Pancreas (tissue), 10 donors: ENCODE data around the gene AGBL1. TPM values are rescaled to one million over a fixed set of nuclear protein-coding genes. Genes with fewer than 3 reads are reported as not detected.

Experiments
- ATAC-seq, 4 donors: fragments of 200-7000 bp; cut with Tn5 transposase; one replicate each; pipeline versions ENCODE4 v1.8.0 to v1.9.1; 2020; ENCODE audit warnings: mild to moderate bottlenecking in 4 of 4, moderate library complexity in 4 of 4
- DNase-seq, 6 donors: peaks; one replicate each; pipeline ENCODE4 v3.0.0-alpha.2; 2020
- FAIRE-seq: peaks from 2 replicates; lab custom pipeline; 2012; peaks lifted over from hg19 to GRCh38; lab: Jason Lieb, UNC
- H3K27ac ChIP-seq, 4 donors: fragments of 200-600 bp; sonication (generic); 1 replicate in 3 of 4; 2 replicates in 1 of 4; pipeline versions ENCODE4 v1.5.0 to v1.8.0; 2020
- H3K27me3 ChIP-seq, 4 donors: fragments of 200-600 bp; one replicate each; pipeline ENCODE4 v1.8.0; 2021
- H3K36me3 ChIP-seq, 3 donors: fragments of 200-600 bp; sonication (generic) in 1 of 3; one replicate each; pipeline versions ENCODE4 v1.5.0 to v1.8.0; 2020 to 2021
- H3K4me1 ChIP-seq, 3 donors: fragments of 200-600 bp; one replicate each; pipeline ENCODE4 v1.8.0; 2021
- H3K4me3 ChIP-seq, 4 donors: fragments of 200-600 bp; sonication (generic) in 2 of 4; one replicate each; pipeline versions ENCODE4 v1.5.0 to v1.8.0; 2020 to 2021
- H3K9me3 ChIP-seq, 4 donors: fragments of 200-600 bp; one replicate each; pipeline ENCODE4 v1.8.0; 2021
- WGBS, 2 donors: extraction: QIAGEN DNeasy Blood & Tissue Kit; methylation state at CpG; one replicate each; pipeline ENCODE4 v1.1.7; 2013; 5-methylcytosine and 5-hydroxymethylcytosine counted together
- intact Hi-C, 3 donors: fragments of 100-400 bp; cut with DNase I; formaldehyde crosslinking; loops; one replicate each; pipeline versions ENCODE4 v1.11.1 to v1.14.2; 2022
- polyA plus RNA-seq, 2 donors: library from polyadenylated mRNA; stranded (reverse); fragments of 200-250 nt; gene quantifications; one replicate each; pipeline ENCODE4 v1.2.3, GENCODE V29; 2013
- total RNA-seq, 6 donors: library from RNA; stranded (reverse); fragmentation: NEBNext Ultra II Directional in 4 of 6; extraction: Animal tissue kit (Norgen Biotek cat#: 25700) in 4 of 6; gene quantifications; one replicate each; pipeline versions ENCODE4 v1.2.1 to v1.2.4, GENCODE V29; 2021 to 2023
- TF ChIP-seq, protein P1 (sequence below), 4 donors: fragments of 200-600 bp; sonication (generic) in 3 of 4; IDR thresholded peaks; one replicate each; pipeline versions ENCODE4 v1.5.0 to v1.8.0; 2021; ENCODE audit warnings: antibody characterized with exemption in 4 of 4
- donor health status: healthy with polysubstance abuse.
- donor health status: DM: no; HTN: no; CAD: no; lungs with moderate emphysema.
- donor health status: DM: no; HTN: no; CAD: no.
- donor health status: control.
- donor health status: control.
- donor health status: Bipolar disorder and iron deficiency.
- donor health status: DM: yes; HTN: yes; CAD: no.
- donor health status: DM: no; HTN: no; CAD: no.
- donor health status: DM: no; HTN: no; CAD: no.
- donor health status: DM: yes; HTN: yes; CAD: no.

Gene AGBL1
- total and polyA plus RNA-seq, 8 donors: under 0.01 to 0.06 (median 0.05) TPM; not detected in 5

- no peaks in the 10 kb centered on the region for H3K4me1 ChIP-seq
- intact Hi-C loops: no loop called here
- H3K36me3 ChIP-seq: no peaks in the 10 kb centered on the region
- peaks cover 0 to 4% (median 0%) of the 10 kb centered on the region in 4 donors for H3K27me3 ChIP-seq
- TF ChIP-seq, protein P1, sequence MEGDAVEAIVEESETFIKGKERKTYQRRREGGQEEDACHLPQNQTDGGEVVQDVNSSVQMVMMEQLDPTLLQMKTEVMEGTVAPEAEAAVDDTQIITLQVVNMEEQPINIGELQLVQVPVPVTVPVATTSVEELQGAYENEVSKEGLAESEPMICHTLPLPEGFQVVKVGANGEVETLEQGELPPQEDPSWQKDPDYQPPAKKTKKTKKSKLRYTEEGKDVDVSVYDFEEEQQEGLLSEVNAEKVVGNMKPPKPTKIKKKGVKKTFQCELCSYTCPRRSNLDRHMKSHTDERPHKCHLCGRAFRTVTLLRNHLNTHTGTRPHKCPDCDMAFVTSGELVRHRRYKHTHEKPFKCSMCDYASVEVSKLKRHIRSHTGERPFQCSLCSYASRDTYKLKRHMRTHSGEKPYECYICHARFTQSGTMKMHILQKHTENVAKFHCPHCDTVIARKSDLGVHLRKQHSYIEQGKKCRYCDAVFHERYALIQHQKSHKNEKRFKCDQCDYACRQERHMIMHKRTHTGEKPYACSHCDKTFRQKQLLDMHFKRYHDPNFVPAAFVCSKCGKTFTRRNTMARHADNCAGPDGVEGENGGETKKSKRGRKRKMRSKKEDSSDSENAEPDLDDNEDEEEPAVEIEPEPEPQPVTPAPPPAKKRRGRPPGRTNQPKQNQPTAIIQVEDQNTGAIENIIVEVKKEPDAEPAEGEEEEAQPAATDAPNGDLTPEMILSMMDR (IDR thresholded peaks at IDR 0.05): no peak
- H3K4me3 ChIP-seq: no peak overlapping the region
- no peaks in the 10 kb centered on the region for H3K9me3 ChIP-seq
- FAIRE-seq (no peak), DNase-seq (no peak), ATAC-seq (no peak)
- 3 to 7% methylated on average over 1 of the region's 1 CpG for WGBS, 2 donors
- H3K27ac ChIP-seq: no peak overlapping the region
Measured at GRCh38 chr15:86502301-86502700, 422.6 kb downstream of the AGBL1 start.

- peaks cover 0 to 4% (median 0%) of the 10 kb centered on the region in 4 donors for H3K27me3 ChIP-seq
- ATAC-seq (no peak), DNase-seq (no peak), FAIRE-seq (no peak)
- TF ChIP-seq, protein P1 (IDR thresholded peaks at IDR 0.05): no peak
- H3K9me3 ChIP-seq: no peaks in the 10 kb centered on the region
- H3K4me1 ChIP-seq: no peaks in the 10 kb centered on the region
- no peak overlapping the region for H3K27ac ChIP-seq
- no peaks in the 10 kb centered on the region for H3K36me3 ChIP-seq
- WGBS, 2 donors: 73 to 85% methylated on average over 2 of the region's 2 CpGs
- intact Hi-C loops: no loop called here
- no peak overlapping the region for H3K4me3 ChIP-seq
Measured at GRCh38 chr15:86505951-86506350, 426.3 kb downstream of the AGBL1 start.

GRCh38 chr15:86506401-86506800 lies 426.7 kb downstream of the AGBL1 start:
- H3K27me3 ChIP-seq: peaks cover 0 to 4% (median 0%) of the 10 kb centered on the region in 4 donors
- H3K9me3 ChIP-seq: no peaks in the 10 kb centered on the region
- no peak for FAIRE-seq
- H3K36me3 ChIP-seq: no peaks in the 10 kb centered on the region
- no peak for DNase-seq
- WGBS, 2 donors: 46 to 48% methylated on average over 2 of the region's 2 CpGs
- H3K4me1 ChIP-seq: no peaks in the 10 kb centered on the region
- intact Hi-C loops: no loop called here
- no peak for ATAC-seq
- H3K27ac ChIP-seq: no peak overlapping the region
- H3K4me3 ChIP-seq: no peak overlapping the region
- TF ChIP-seq, protein P1 (IDR thresholded peaks at IDR 0.05): no peak

DNA sequence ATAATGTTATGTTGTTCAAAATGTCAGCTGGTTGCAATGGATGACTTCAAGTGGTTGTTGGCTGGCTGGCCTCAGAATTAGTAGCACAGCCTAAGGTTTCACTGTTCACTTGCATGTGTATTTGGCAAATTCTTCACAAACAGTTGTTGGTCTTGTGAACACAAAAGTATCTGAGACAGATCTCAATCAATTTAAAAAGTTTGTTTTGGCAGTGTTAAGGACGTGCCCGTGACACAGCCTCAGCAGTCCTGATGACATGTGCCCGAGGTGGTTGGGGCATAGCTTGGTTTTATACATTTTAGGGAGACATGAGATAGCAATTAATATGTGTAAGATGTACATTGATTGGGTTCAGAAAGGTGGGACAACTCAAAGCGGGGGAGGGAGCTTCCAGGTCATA lies 436.0 kb downstream of the AGBL1 start:
- DNase-seq (no peak), FAIRE-seq (no peak), ATAC-seq (no peak)
- 14 to 15% methylated on average over 4 of the region's 4 CpGs for WGBS, 2 donors
- Histone ChIP-seq H3K4me3 (no peak overlapping the region), H3K27me3 (no peaks in the 10 kb centered on the region), H3K4me1 (no peaks in the 10 kb centered on the region), H3K27ac (no peak overlapping the region), H3K9me3 (no peaks in the 10 kb centered on the region), H3K36me3 (no peaks in the 10 kb centered on the region)
- TF ChIP-seq, protein P1 (IDR thresholded peaks at IDR 0.05): no peak
- intact Hi-C loops: no loop called here

GRCh38 chr15:86522721-86523120 lies 443.1 kb downstream of the AGBL1 start:
- Histone ChIP-seq H3K36me3 (no peaks in the 10 kb centered on the region), H3K9me3 (no peaks in the 10 kb centered on the region), H3K4me3 (no peak overlapping the region), H3K4me1 (no peaks in the 10 kb centered on the region), H3K27ac (no peak overlapping the region), H3K27me3 (no peaks in the 10 kb centered on the region)
- FAIRE-seq: no peak
- no peak for ATAC-seq
- intact Hi-C loops: no loop called here
- 60 to 77% methylated on average over 3 of the region's 3 CpGs for WGBS, 2 donors
- TF ChIP-seq, protein P1 (IDR thresholded peaks at IDR 0.05): no peak
- DNase-seq: no peak
